Caco-2 (cell line): ENCODE results near the gene GABRB3. TPM values are rescaled to one million over a fixed set of nuclear protein-coding genes. Genes with fewer than 3 reads are reported as not detected.

Experiments
- BruUV-seq: library from RNA; stranded (reverse); fragments of 400-500 nt; replicated peaks from 2 replicates; lab custom pipeline; 2021; lab: Mats Ljungman, UMichigan
- CTCF ChIA-PET: fragments of 300-600 bp; sonication (Branson Sonifier 250); formaldehyde crosslinking; loops from one replicate; lab custom pipeline; 2022; ENCODE audit warnings: antibody characterized with exemption; lab: Charles Lee
- POLR2A ChIA-PET: fragments of 300-600 bp; sonication (Branson Sonifier 250); formaldehyde crosslinking; loops from one replicate; lab custom pipeline; 2022; ENCODE audit warnings: antibody characterized with exemption; lab: Charles Lee
- DNase-seq, 2 experiments: peaks; one replicate each; pipeline versions ENCODE4 v3.0.0 to v3.0.0-alpha.2; 2020 to 2022
- H3K27me3 ChIP-seq: replicated peaks from 2 replicates; pipeline ENCODE4 v1.6.0; 2011; ENCODE audit warnings: low read length; ENCODE audit not compliant: control insufficient read depth, insufficient read depth
- H3K36me3 ChIP-seq: 2 replicates; pipeline ENCODE4 v1.5.1; 2011; ENCODE audit warnings: low read length; ENCODE audit not compliant: control insufficient read depth, insufficient read depth
- H3K4me1 ChIP-seq: fragments of 250-450 bp; sonication (Bioruptor Pico); 2 replicates; pipeline ENCODE4 v1.5.1; 2020; ENCODE audit warnings: mild to moderate bottlenecking
- H3K4me3 ChIP-seq: 2 replicates; pipeline ENCODE4 v1.5.1; 2011; ENCODE audit warnings: low read depth, mild to moderate bottlenecking, control low read depth, low read length
- H3K9me3 ChIP-seq: fragments of 250-450 bp; sonication (Bioruptor Pico); 2 replicates; pipeline ENCODE4 v1.5.1; 2020; ENCODE audit warnings: mild to moderate bottlenecking, moderate library complexity
- H3K27ac Mint-ChIP-seq: one replicate; pipeline ENCODE4 v1.8.0; 2022; ENCODE audit warnings: mixed read lengths; ENCODE audit not compliant: unreplicated experiment
- H3K27me3 Mint-ChIP-seq: one replicate; pipeline ENCODE4 v1.8.0; 2022; ENCODE audit warnings: mixed read lengths; ENCODE audit not compliant: insufficient read depth, unreplicated experiment
- H3K36me3 Mint-ChIP-seq: one replicate; pipeline ENCODE4 v1.8.0; 2022; ENCODE audit warnings: mild to moderate bottlenecking, mixed read lengths; ENCODE audit not compliant: insufficient read depth, unreplicated experiment
- H3K4me1 Mint-ChIP-seq: one replicate; pipeline ENCODE4 v1.8.0; 2022; ENCODE audit warnings: low read depth, mixed read lengths; ENCODE audit not compliant: unreplicated experiment
- H3K4me3 Mint-ChIP-seq: one replicate; pipeline ENCODE4 v1.8.0; 2022; ENCODE audit warnings: mild to moderate bottlenecking, moderate library complexity, mixed read lengths; ENCODE audit not compliant: unreplicated experiment
- H3K9me3 Mint-ChIP-seq: one replicate; pipeline ENCODE4 v1.8.0; 2022; ENCODE audit warnings: mixed read lengths; ENCODE audit not compliant: unreplicated experiment
- intact Hi-C: fragments of 100-400 bp; cut with micrococcal nuclease; formaldehyde crosslinking; loops from one replicate; pipeline ENCODE4 v1.10.0; 2022; ENCODE audit not compliant: unreplicated experiment
- total RNA-seq: library from RNA; stranded (reverse); gene quantifications from 2 replicates; pipeline ENCODE4 v1.2.3, GENCODE V29; 2022
- TF ChIP-seq, protein P1 (sequence below), 2 experiments: fragments of 200-600 bp in 1 of 2; IDR thresholded peaks; 1 replicate in 1 of 2; 2 replicates in 1 of 2; pipeline versions ENCODE4 v1.5.1 to v1.8.0; 2011 to 2022; ENCODE audit warnings: antibody characterized with exemption in 1 of 2, control low read depth in 1 of 2, inconsistent platforms in 1 of 2, low read depth in 1 of 2, low read length in 1 of 2, mild to moderate bottlenecking in 1 of 2, moderate library complexity in 1 of 2; ENCODE audit not compliant: insufficient read depth in 1 of 2, severe bottlenecking in 1 of 2, unreplicated experiment in 1 of 2

The GABRB3 gene
- total RNA-seq, 1 experiment from 2014 or later: not detected

GRCh38 chr15:26561130-26561529 is 211.7 kb downstream of the GABRB3 start:
- Mint-ChIP-seq H3K4me3 (no peak overlapping the region), H3K27me3 (no peaks in the 10 kb centered on the region), H3K36me3 (no peaks in the 10 kb centered on the region), H3K27ac (no peak overlapping the region), H3K4me1 (no peaks in the 10 kb centered on the region), H3K9me3 (peaks cover 10% of the 10 kb centered on the region)
- ChIA-PET CTCF (no interaction called here), POLR2A (no interaction called here)
- no peak for DNase-seq
- intact Hi-C loops: no loop called here
- H3K9me3 ChIP-seq: no peaks in the 10 kb centered on the region
- H3K4me1 ChIP-seq: no peaks in the 10 kb centered on the region
- H3K4me3 ChIP-seq: no peak overlapping the region
- H3K36me3 ChIP-seq: no peaks in the 10 kb centered on the region
- BruUV-seq: no TSS peak
- TF ChIP-seq, protein P1, sequence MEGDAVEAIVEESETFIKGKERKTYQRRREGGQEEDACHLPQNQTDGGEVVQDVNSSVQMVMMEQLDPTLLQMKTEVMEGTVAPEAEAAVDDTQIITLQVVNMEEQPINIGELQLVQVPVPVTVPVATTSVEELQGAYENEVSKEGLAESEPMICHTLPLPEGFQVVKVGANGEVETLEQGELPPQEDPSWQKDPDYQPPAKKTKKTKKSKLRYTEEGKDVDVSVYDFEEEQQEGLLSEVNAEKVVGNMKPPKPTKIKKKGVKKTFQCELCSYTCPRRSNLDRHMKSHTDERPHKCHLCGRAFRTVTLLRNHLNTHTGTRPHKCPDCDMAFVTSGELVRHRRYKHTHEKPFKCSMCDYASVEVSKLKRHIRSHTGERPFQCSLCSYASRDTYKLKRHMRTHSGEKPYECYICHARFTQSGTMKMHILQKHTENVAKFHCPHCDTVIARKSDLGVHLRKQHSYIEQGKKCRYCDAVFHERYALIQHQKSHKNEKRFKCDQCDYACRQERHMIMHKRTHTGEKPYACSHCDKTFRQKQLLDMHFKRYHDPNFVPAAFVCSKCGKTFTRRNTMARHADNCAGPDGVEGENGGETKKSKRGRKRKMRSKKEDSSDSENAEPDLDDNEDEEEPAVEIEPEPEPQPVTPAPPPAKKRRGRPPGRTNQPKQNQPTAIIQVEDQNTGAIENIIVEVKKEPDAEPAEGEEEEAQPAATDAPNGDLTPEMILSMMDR (IDR thresholded peaks at IDR 0.05; ENCODE audit: insufficient read depth in 1 of 2, low read depth in 1 of 2, low read length in 1 of 2, severe bottlenecking in 1 of 2, unreplicated experiment in 1 of 2): no peak
- no peaks in the 10 kb centered on the region for H3K27me3 ChIP-seq

GRCh38 chr15:26555898-26556297 is 217.0 kb downstream of the GABRB3 start:
- no peak overlapping the region for H3K4me3 ChIP-seq
- TF ChIP-seq, protein P1 (IDR thresholded peaks at IDR 0.05; ENCODE audit: insufficient read depth in 1 of 2, low read depth in 1 of 2, low read length in 1 of 2, severe bottlenecking in 1 of 2, unreplicated experiment in 1 of 2): no peak
- Mint-ChIP-seq H3K36me3 (no peaks in the 10 kb centered on the region), H3K9me3 (peaks cover 22% of the 10 kb centered on the region), H3K4me1 (no peaks in the 10 kb centered on the region), H3K27ac (no peak overlapping the region), H3K27me3 (no peaks in the 10 kb centered on the region), H3K4me3 (no peak overlapping the region)
- H3K9me3 ChIP-seq: peaks cover 4% of the 10 kb centered on the region; the same call in 1 of the 2 replicates
- ChIA-PET CTCF (no interaction called here), POLR2A (no interaction called here)
- intact Hi-C loops: loop anchor here (2.0 kb wide), 1 partner anchor 57 kb away; no protein-coding TSS in a partner anchor
- no peak for DNase-seq
- H3K4me1 ChIP-seq: no peaks in the 10 kb centered on the region
- BruUV-seq: no TSS peak
- H3K36me3 ChIP-seq: no peaks in the 10 kb centered on the region
- H3K27me3 ChIP-seq: no peaks in the 10 kb centered on the region

- Histone ChIP-seq H3K27me3 (no peaks in the 10 kb centered on the region), H3K36me3 (no peaks in the 10 kb centered on the region), H3K4me3 (no peak overlapping the region), H3K4me1 (no peaks in the 10 kb centered on the region), H3K9me3 (peaks cover 4% of the 10 kb centered on the region; the same call in 1 of the 2 replicates)
- H3K4me3 Mint-ChIP-seq: no peak overlapping the region
- H3K9me3 Mint-ChIP-seq: peaks cover 16% of the 10 kb centered on the region
- ChIA-PET CTCF (no interaction called here), POLR2A (no interaction called here)
- H3K27ac Mint-ChIP-seq: no peak overlapping the region
- intact Hi-C loops: no loop called here
- peaks cover 2% of the 10 kb centered on the region for H3K27me3 Mint-ChIP-seq
- no peak for DNase-seq
- no peaks in the 10 kb centered on the region for H3K4me1 Mint-ChIP-seq
- TF ChIP-seq, protein P1 (IDR thresholded peaks at IDR 0.05; ENCODE audit: insufficient read depth in 1 of 2, low read depth in 1 of 2, low read length in 1 of 2, severe bottlenecking in 1 of 2, unreplicated experiment in 1 of 2): no peak
- BruUV-seq: no TSS peak
- no peaks in the 10 kb centered on the region for H3K36me3 Mint-ChIP-seq
Measured at GRCh38 chr15:26551473-26551872, 221.4 kb downstream of the GABRB3 start.
